HepG2 (cell line): ENCODE data around the gene HSPA1B. TPM values are rescaled to one million over a fixed set of nuclear protein-coding genes. Genes with fewer than 3 reads are reported as not detected.

Source experiments
- BORCS8-MEF2B ChIP-seq: sonication (generic); formaldehyde crosslinking; IDR thresholded peaks from 2 replicates; pipeline ENCODE4 v1.8.0; 2022; ENCODE audit warnings: mild to moderate bottlenecking, missing genetic modification reagents
- KDM6A ChIP-seq: IDR thresholded peaks from 2 replicates; pipeline ENCODE4 v1.6.1; 2016; ENCODE audit warnings: low read depth
- MED1 ChIP-seq: sonication (generic); formaldehyde crosslinking; IDR thresholded peaks from 2 replicates; pipeline ENCODE4 v1.4.0; 2020; ENCODE audit warnings: missing genetic modification reagents
- MXD1 ChIP-seq: sonication (generic); formaldehyde crosslinking; IDR thresholded peaks from 2 replicates; pipeline ENCODE4 v1.4.0; 2020; ENCODE audit warnings: mild to moderate bottlenecking, missing genetic modification reagents
- MXD4 ChIP-seq: IDR thresholded peaks from 2 replicates; pipeline ENCODE4 v1.6.1; 2016; ENCODE audit warnings: mild to moderate bottlenecking, missing biosample characterization, missing genetic modification reagents
- PAWR ChIP-seq: sonication (generic); formaldehyde crosslinking; IDR thresholded peaks from 2 replicates; pipeline ENCODE4 v1.4.0; 2020; ENCODE audit warnings: missing genetic modification reagents, mild to moderate bottlenecking, borderline replicate concordance
- REL ChIP-seq: sonication (generic); formaldehyde crosslinking; conservative IDR thresholded peaks from 2 replicates; pipeline ENCODE4 v1.8.0; 2022; ENCODE audit warnings: mild to moderate bottlenecking, missing genetic modification reagents, moderate library complexity
- SRF ChIP-seq: IDR thresholded peaks from 2 replicates; pipeline ENCODE4 v1.6.1; 2011; ENCODE audit warnings: mild to moderate bottlenecking, low read depth, low read length, moderate library complexity
- TBX2 ChIP-seq: sonication (generic); formaldehyde crosslinking; IDR thresholded peaks from 2 replicates; pipeline ENCODE4 v1.5.0; 2020; ENCODE audit warnings: missing genetic modification reagents, mild to moderate bottlenecking, borderline replicate concordance
- TEAD3 ChIP-seq: optimal IDR thresholded peaks from 2 replicates; pipeline ENCODE3; 2016; ENCODE audit warnings: borderline replicate concordance
- TIGD3 ChIP-seq: sonication (generic); formaldehyde crosslinking; IDR thresholded peaks from 2 replicates; pipeline ENCODE4 v1.5.1; 2020; ENCODE audit warnings: mild to moderate bottlenecking, missing genetic modification reagents, borderline replicate concordance
- ZBTB20 ChIP-seq: sonication (generic); formaldehyde crosslinking; IDR thresholded peaks from 2 replicates; pipeline ENCODE4 v1.8.1; 2023; ENCODE audit warnings: missing genetic modification reagents, low read depth, mild to moderate bottlenecking, borderline replicate concordance
- ZFP37 ChIP-seq: sonication (generic); formaldehyde crosslinking; IDR thresholded peaks from 2 replicates; pipeline ENCODE4 v1.4.0; 2020; ENCODE audit warnings: missing genetic modification reagents, borderline replicate concordance
- ZFY ChIP-seq: sonication (generic); formaldehyde crosslinking; IDR thresholded peaks from 2 replicates; pipeline ENCODE4 v1.4.0; 2020; ENCODE audit warnings: missing genetic modification reagents
- ZNF12 ChIP-seq: sonication (generic); formaldehyde crosslinking; IDR thresholded peaks from 2 replicates; pipeline ENCODE4 v1.5.0; 2020; ENCODE audit warnings: missing genetic modification reagents
- ZNF225 ChIP-seq: sonication (generic); formaldehyde crosslinking; IDR thresholded peaks from 2 replicates; pipeline ENCODE4 v1.4.0; 2020; ENCODE audit warnings: mild to moderate bottlenecking, missing genetic modification reagents
- ZNF501 ChIP-seq: sonication (generic); formaldehyde crosslinking; IDR thresholded peaks from 2 replicates; pipeline ENCODE4 v1.5.1; 2020; ENCODE audit warnings: mild to moderate bottlenecking, moderate library complexity, missing genetic modification reagents
- ZNF883 ChIP-seq: sonication (generic); formaldehyde crosslinking; IDR thresholded peaks from 2 replicates; pipeline ENCODE4 v1.5.1; 2020; ENCODE audit warnings: mild to moderate bottlenecking, missing genetic modification reagents; ENCODE audit errors: not compliant biosample characterization
- ZSCAN20 ChIP-seq: sonication (generic); formaldehyde crosslinking; IDR thresholded peaks from 2 replicates; pipeline ENCODE4 v1.4.0; 2020; ENCODE audit warnings: missing genetic modification reagents, mild to moderate bottlenecking, borderline replicate concordance
- polyA plus RNA-seq, 8 experiments: library from polyadenylated mRNA; depleted of rRNA in 3 of 8; stranded (reverse) in 7 of 8; unstranded in 1 of 8; fragments of >200 nt; fragmentation: Illumina TruSeq in 4 of 8; extraction: Trizol in 4 of 8; gene quantifications; 2 replicates each; pipeline versions ENCODE4 v1.2.1 to v1.2.3, GENCODE V29; 2011 to 2016; ENCODE audit warnings: low read depth in 4 of 8, missing spikeins in 1 of 8, mixed read lengths in 1 of 8; ENCODE audit not compliant: insufficient read depth in 1 of 8
- total RNA-seq, 5 experiments: library from RNA; depleted of rRNA; stranded (reverse); fragments of >200 nt; fragmentation: Illumina TruSeq; extraction: Trizol; gene quantifications; 2 replicates each; pipeline ENCODE4 v1.2.3, GENCODE V29; 2016; ENCODE audit warnings: low read depth in 1 of 5
- TF ChIP-seq, protein P1 (sequence below): IDR thresholded peaks from 2 replicates; pipeline ENCODE4 v1.6.1; 2016
- TF ChIP-seq, protein P2 (sequence below): sonication (generic); formaldehyde crosslinking; IDR thresholded peaks from 2 replicates; pipeline ENCODE4 v1.8.0; 2022; ENCODE audit warnings: missing genetic modification reagents, mild to moderate bottlenecking, borderline replicate concordance
- TF ChIP-seq, protein P3 (sequence below): sonication (generic); formaldehyde crosslinking; IDR thresholded peaks from 2 replicates; pipeline ENCODE4 v1.9.0; 2021; ENCODE audit warnings: missing genetic modification reagents, borderline replicate concordance

Gene HSPA1B
- total and polyA plus RNA-seq, 2 of the 13 experiments (the other 11 are each of a cell fraction or from before 2014, with no cell fraction given): 26.0 to 186 TPM

DNA sequence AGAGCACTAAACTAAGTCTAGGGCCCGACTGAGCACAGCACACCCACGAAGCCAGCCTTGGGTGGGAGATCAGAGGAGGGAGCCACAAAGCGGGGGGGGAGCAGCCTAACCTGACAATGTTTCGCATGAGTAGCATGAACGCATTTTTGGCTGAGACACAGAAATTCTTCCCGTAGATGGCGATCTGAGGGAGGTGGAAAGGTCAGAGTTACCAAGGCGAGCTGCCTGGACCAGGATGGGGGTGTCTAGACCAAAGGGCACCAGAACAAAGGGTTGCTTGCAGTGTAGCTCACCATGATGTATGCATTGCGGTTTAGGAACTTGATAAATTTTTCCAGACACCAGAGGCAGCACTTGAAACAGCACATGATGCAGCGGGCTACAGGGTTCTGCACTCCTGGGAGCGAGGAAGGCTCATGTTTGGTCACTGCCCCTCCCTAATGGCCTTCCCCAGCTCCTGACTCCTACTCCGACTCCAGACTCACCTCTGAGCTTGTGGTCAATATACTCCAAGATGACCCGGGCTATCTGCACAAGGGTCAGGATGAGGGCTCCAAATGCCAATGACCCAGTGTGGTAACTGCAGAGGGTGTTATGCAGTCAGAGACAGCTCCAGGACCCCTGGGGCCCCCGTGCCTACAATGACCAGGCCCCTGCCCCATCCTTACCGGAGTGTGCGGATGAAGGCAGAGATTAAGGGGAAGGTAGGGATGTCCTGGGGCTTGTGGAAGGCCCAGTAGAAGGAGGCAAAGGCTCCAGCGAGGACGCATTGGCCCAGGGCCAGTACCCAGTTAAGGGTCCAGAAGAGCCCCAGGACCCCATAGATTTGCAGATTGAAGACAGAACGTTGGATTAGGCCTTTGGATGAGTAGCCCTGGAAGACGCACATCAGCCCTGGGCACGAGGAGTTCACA lies 37.9 kb downstream of the HSPA1B start (continued):
- TF ChIP-seq MXD4 (CRISPR knock-in tag) (no peak; the same call in 1 of the 2 replicates), ZBTB20 (CRISPR knock-in tag) (peak; percentile 91), SRF (peak; percentile 51; the same call in 1 of the 2 replicates), ZNF883 (CRISPR knock-in tag) (peak; percentile 68), KDM6A (CRISPR knock-in tag) (peak; percentile 90), ZFP37 (CRISPR knock-in tag) (no peak), PAWR (CRISPR knock-in tag) (peak; percentile 13; the same call in 1 of the 2 replicates), MXD1 (CRISPR knock-in tag) (no peak), ZNF225 (CRISPR knock-in tag) (no peak), ZNF12 (CRISPR knock-in tag) (peak; percentile 69; the same call in 1 of the 2 replicates), REL (no peak), MED1 (peak; percentile 90), ZSCAN20 (CRISPR knock-in tag) (no peak), TEAD3 (CRISPR knock-in tag) (peak; percentile 90), TBX2 (CRISPR knock-in tag) (peak; percentile 96), ZFY (CRISPR knock-in tag) (peak; percentile 66), ZNF501 (CRISPR knock-in tag) (no peak; the same call in 1 of the 2 replicates), BORCS8-MEF2B (peak; percentile 56; the same call in 1 of the 2 replicates), TIGD3 (CRISPR knock-in tag) (peak; percentile 97)
- TF ChIP-seq, protein P1, sequence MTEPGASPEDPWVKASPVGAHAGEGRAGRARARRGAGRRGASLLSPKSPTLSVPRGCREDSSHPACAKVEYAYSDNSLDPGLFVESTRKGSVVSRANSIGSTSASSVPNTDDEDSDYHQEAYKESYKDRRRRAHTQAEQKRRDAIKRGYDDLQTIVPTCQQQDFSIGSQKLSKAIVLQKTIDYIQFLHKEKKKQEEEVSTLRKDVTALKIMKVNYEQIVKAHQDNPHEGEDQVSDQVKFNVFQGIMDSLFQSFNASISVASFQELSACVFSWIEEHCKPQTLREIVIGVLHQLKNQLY (CRISPR knock-in tag): peak; percentile 87
- TF ChIP-seq, protein P2, sequence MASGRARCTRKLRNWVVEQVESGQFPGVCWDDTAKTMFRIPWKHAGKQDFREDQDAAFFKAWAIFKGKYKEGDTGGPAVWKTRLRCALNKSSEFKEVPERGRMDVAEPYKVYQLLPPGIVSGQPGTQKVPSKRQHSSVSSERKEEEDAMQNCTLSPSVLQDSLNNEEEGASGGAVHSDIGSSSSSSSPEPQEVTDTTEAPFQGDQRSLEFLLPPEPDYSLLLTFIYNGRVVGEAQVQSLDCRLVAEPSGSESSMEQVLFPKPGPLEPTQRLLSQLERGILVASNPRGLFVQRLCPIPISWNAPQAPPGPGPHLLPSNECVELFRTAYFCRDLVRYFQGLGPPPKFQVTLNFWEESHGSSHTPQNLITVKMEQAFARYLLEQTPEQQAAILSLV (CRISPR knock-in tag): peak; percentile 87
- TF ChIP-seq, protein P3, sequence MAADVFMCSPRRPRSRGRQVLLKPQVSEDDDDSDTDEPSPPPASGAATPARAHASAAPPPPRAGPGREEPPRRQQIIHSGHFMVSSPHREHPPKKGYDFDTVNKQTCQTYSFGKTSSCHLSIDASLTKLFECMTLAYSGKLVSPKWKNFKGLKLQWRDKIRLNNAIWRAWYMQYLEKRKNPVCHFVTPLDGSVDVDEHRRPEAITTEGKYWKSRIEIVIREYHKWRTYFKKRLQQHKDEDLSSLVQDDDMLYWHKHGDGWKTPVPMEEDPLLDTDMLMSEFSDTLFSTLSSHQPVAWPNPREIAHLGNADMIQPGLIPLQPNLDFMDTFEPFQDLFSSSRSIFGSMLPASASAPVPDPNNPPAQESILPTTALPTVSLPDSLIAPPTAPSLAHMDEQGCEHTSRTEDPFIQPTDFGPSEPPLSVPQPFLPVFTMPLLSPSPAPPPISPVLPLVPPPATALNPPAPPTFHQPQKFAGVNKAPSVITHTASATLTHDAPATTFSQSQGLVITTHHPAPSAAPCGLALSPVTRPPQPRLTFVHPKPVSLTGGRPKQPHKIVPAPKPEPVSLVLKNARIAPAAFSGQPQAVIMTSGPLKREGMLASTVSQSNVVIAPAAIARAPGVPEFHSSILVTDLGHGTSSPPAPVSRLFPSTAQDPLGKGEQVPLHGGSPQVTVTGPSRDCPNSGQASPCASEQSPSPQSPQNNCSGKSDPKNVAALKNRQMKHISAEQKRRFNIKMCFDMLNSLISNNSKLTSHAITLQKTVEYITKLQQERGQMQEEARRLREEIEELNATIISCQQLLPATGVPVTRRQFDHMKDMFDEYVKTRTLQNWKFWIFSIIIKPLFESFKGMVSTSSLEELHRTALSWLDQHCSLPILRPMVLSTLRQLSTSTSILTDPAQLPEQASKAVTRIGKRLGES (CRISPR knock-in tag): peak; percentile 41; the same call in 1 of the 2 replicates
